H7 (cell line): ENCODE results near the gene SDK1. TPM values are rescaled to one million over a fixed set of nuclear protein-coding genes. Genes with fewer than 3 reads are reported as not detected.

Experiments used
- DNase-seq: peaks from one replicate; pipeline ENCODE4 v3.0.0; 2012
- H3K27me3 ChIP-seq: 2 replicates; pipeline ENCODE4 v1.6.0; 2011; ENCODE audit warnings: mild to moderate bottlenecking, low read length; ENCODE audit not compliant: control insufficient read depth, insufficient read depth
- H3K36me3 ChIP-seq: replicated peaks from 2 replicates; pipeline ENCODE4 v1.5.1; 2011; ENCODE audit warnings: low read length; ENCODE audit not compliant: control insufficient read depth, insufficient read depth
- H3K4me3 ChIP-seq: 2 replicates; pipeline ENCODE4 v1.5.1; 2011; ENCODE audit warnings: low read depth, mild to moderate bottlenecking, control low read depth, low read length, moderate library complexity; ENCODE audit not compliant: insufficient read depth
- total RNA-seq: library from RNA; depleted of rRNA; stranded (reverse); fragments of >200 nt; shearing (Covaris generic); gene quantifications from 2 replicates; pipeline ENCODE4 v1.2.3, GENCODE V29; 2014

The SDK1 gene
- total RNA-seq, 1 experiment from 2014 or later = 2.4 TPM

DNA sequence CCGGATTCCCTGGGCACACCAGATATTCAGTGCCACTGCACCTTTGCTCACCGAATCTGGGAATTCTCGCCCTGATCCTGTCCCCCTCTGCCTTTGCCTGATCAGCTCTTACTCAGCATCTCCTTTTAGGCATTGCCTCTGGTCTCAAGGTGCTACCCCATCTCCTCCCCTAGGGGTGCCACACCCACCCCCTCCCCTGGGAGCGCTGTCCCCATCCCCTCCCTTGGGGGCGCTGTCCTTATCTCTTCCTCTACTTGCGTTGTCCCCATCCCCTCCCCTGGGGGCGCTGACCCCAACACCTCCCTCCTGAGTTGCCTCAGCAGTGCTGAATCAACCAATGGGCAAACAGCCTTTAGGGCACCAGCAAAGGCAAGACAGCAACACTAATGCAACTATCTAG is 694.1 kb downstream of the SDK1 start:
- Histone ChIP-seq H3K27me3 (no peaks in the 10 kb centered on the region), H3K36me3 (no peaks in the 10 kb centered on the region)
- DNase-seq = peak; percentile 97

DNA sequence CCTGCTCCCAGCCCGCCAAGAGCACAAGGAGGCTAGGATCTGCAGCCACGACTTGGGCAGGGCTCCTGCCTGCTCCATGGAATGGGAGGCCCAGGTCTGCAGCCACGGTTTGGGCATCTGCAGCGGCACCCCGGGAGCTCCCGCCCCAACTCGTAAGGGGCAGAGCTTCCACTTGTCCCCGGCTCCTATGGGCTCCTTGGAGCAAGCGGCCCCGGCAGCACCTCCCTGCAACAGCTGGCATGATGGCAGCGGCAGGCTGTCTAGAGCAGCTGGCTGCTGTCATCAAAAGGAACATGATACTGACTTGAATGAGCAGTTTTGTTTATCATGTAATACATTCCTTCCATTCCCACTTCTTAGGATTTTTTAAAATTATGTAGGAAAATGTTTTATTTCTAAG is 697.0 kb downstream of the SDK1 start:
- Histone ChIP-seq H3K4me3 (no peak overlapping the region), H3K36me3 (no peaks in the 10 kb centered on the region), H3K27me3 (no peaks in the 10 kb centered on the region)
- no peak for DNase-seq

More for the DNA sequence above, 694.1 kb downstream of the SDK1 start:
- no peak overlapping the region for H3K4me3 ChIP-seq

DNA sequence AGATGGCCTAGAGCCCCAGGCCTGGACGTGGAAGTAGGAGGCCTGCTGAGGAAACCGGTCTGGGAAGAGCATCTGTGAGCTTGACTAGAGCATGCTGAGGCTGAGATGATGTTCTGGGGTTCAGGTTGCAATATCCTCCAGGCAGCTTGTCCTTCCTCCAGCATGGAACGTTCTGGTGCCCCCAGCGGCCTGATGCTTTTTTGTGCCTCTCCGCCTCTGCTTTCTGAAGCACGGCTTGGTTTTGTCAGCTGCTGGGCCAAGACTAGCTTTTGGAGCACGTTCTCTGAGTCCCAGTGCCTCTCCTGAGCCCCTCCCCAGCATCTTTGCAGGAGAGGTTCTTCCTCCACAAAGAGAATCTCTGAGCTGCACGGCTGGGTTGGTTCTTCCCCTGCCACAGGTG is 699.1 kb downstream of the SDK1 start:
- Histone ChIP-seq H3K36me3 (no peaks in the 10 kb centered on the region), H3K4me3 (no peak overlapping the region), H3K27me3 (no peaks in the 10 kb centered on the region)
- DNase-seq = peak; percentile 55

DNA sequence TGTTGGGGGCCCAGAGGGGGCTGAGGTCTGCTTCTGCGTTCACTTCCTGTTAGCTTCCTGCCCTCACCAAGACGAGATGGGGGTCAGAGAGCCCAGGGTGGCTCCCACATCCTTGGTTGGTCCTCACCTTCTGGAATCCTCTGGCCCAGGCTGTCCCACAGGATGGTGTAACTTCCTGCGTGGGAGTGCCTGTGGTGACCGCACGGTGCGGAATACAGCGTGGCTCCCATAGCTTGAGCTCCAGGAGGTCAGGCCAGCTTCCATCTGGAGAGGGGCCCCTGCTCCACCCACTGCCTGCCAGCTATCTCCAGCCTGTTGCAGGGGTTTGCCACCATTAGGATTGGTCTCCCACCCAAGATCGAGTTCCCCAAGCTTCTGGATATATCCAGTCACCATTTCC is 699.9 kb downstream of the SDK1 start:
- DNase-seq = no peak
- Histone ChIP-seq H3K27me3 (no peaks in the 10 kb centered on the region), H3K36me3 (no peaks in the 10 kb centered on the region), H3K4me3 (no peak overlapping the region)

GRCh38 chr7:4001742-4002141 is 700.7 kb downstream of the SDK1 start:
- Histone ChIP-seq H3K4me3 (no peak overlapping the region), H3K36me3 (no peaks in the 10 kb centered on the region), H3K27me3 (no peaks in the 10 kb centered on the region)
- DNase-seq = no peak

GRCh38 chr7:4003503-4003902 is 702.5 kb downstream of the SDK1 start:
- no peak for DNase-seq
- H3K36me3 ChIP-seq = no peaks in the 10 kb centered on the region

DNA sequence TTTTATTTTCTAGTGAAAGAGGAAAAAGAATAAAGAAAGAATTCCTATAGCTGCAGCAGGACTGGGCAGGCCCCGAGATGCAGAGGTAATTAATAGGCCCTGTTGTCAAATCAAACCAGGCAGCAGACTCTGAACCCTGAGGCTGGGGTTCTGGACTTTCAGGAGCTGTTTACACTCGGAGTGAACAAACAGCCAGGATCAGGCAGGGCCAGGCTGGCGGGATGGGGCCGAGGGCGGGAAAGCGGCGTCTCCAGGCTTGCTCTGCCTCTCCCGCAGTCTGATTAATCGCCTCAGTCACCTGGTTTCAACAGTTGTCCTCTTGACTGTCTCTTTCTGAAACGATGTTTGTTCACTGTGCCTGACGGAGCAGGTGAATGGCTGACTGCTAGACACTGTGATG is 705.6 kb downstream of the SDK1 start:
- Histone ChIP-seq H3K4me3 (no peak overlapping the region), H3K27me3 (no peaks in the 10 kb centered on the region), H3K36me3 (no peaks in the 10 kb centered on the region)
- DNase-seq = no peak

More at GRCh38 chr7:4003503-4003902, 702.5 kb downstream of the SDK1 start:
- no peaks in the 10 kb centered on the region for H3K27me3 ChIP-seq
- no peak overlapping the region for H3K4me3 ChIP-seq

DNA sequence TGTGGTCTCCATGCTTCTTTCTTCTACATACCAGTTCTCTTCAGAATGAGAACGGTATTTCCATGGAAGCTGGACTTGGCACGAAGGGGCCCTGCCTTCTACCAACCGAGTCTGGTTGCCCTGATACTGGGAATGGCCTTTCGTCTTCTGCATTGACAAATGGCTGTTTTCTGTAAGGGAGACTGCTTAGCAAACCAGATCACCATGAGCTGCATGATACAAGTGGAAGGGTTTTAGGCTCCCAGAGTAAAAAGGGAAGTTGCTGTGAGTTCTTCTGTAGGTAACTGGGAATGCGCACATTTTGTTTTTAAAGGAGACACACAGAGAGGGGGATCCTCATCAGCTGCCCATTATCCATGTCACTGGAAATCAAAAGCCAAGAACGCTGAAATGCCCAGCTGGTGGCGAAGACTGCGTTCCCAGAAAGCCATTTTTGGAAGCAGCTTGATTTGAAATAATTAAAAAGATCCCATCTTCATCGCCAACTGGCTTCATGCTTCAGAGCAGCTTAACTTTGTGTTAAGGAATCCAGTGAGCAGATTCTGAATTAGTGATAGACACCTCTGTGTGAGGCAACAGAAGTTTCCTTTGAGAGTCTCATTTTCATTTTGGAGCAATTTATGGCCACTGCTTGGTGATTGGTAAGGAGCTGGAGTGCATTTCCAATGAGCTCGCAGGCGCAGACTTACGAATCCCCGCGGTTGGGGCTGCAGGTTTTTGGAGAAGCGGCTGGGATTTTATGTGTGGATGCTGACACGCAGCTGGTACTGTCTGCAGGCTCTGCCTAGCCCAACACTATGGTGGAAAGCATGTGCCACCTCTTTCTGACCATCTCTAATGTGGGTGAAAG is 708.4 kb downstream of the SDK1 start:
- no peaks in the 10 kb centered on the region for H3K36me3 ChIP-seq
- no peak overlapping the region for H3K4me3 ChIP-seq
- H3K27me3 ChIP-seq = no peaks in the 10 kb centered on the region
- DNase-seq = no peak

- no peaks in the 10 kb centered on the region for H3K27me3 ChIP-seq
- H3K4me3 ChIP-seq = no peak overlapping the region
- no peak for DNase-seq
- no peaks in the 10 kb centered on the region for H3K36me3 ChIP-seq
Measured at GRCh38 chr7:4010061-4010605, 709.1 kb downstream of the SDK1 start.

DNA sequence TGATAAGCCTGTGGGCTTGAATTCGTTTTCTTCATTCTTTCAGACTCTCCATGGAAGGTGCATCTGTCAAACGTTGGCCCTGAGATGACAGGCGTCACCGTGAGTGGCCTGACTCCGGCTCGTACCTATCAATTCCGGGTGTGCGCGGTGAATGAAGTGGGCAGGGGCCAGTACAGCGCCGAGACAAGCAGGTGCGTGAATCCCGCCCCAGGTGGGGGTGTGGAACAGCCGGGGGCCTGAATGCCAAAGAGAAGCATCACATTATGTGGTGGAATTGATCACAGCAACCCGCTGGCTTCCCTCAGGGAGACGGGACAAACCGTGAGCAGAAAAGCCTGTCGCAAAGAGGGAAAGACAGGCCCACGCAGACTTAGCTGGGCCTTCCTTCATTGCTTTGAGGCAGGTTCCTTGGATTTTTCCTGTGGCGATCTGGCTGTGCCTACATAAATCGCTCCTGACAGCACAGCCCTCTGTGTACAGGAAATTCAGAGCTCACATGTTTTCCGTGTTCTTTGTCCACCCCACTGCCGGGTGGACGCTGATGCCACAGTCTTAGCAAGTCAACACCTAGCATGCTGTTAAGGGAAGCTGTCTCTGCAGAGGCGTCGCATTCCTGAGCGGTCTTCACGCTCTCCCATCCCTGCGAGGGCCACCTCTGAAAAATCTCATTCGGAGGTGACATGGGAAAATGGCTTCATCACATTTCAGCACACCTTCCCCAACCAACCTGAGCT is 710.0 kb downstream of the SDK1 start:
- no peaks in the 10 kb centered on the region for H3K36me3 ChIP-seq

DNA sequence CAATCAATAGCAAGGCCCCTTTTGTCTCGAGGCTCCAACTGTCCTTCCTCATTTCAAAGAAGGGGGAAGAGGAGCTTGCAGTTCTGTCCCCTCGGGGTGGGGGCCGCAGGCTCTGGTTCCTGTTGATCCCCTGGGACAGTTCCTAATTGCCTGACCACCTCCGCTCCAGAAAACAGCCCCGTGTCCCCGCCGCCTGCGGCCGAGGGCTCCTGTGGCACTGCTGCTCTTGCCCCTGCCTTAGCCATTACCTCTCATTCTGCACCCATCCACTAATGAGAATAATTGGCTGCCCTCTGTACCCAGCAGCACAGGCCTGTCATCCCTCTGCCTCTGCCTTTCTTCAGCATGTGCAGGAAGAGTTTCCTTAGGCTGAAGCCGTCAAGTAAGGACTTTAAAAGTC is 712.7 kb downstream of the SDK1 start:
- H3K36me3 ChIP-seq = no peaks in the 10 kb centered on the region
- no peak overlapping the region for H3K4me3 ChIP-seq
- H3K27me3 ChIP-seq = no peaks in the 10 kb centered on the region
- peak; percentile 48 for DNase-seq

More for the DNA sequence above, 710.0 kb downstream of the SDK1 start:
- Histone ChIP-seq H3K4me3 (no peak overlapping the region), H3K27me3 (no peaks in the 10 kb centered on the region)
- no peak for DNase-seq

- Histone ChIP-seq H3K36me3 (no peaks in the 10 kb centered on the region), H3K27me3 (no peaks in the 10 kb centered on the region), H3K4me3 (no peak overlapping the region)
- no peak for DNase-seq
Measured at GRCh38 chr7:4014346-4015050, 713.4 kb downstream of the SDK1 start.

DNA sequence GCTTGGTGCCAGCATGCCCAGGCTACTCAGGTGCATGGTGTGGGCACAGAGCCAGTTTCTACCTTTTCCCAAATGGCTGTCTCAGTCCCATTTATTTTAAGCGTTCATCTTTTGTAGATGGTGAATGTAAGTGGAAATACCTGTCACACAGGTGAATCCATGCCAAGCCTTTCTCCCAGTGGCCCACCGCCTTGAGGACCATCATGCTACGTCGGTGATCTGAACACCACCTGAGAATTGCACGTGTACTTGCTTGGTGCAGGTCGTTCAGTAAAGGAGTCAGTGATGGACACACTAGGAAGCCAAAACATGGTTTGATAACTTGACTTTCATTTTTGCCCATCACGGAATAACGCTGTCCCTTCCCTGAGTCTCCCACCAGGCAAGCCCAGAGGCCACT is 714.3 kb downstream of the SDK1 start:
- Histone ChIP-seq H3K4me3 (no peak overlapping the region), H3K27me3 (no peaks in the 10 kb centered on the region), H3K36me3 (no peaks in the 10 kb centered on the region)
- no peak for DNase-seq

- no peak for DNase-seq
- H3K36me3 ChIP-seq = no peaks in the 10 kb centered on the region
- no peaks in the 10 kb centered on the region for H3K27me3 ChIP-seq
- no peak overlapping the region for H3K4me3 ChIP-seq
Measured at GRCh38 chr7:4015996-4016395, 714.9 kb downstream of the SDK1 start.
